ENCODE measurements around the gene TMEM273.

- TF ChIP-seq CTCF (IDR thresholded peaks at IDR 0.05 in 2 of 3, conservative IDR thresholded peaks at IDR 0.05 in 1 of 3; ENCODE audit: borderline replicate concordance in 1 of 3, insufficient read depth in 1 of 3, low read depth in 2 of 3, low read length in 2 of 3) (no peak), JUND (IDR thresholded peaks at IDR 0.05) (no peak), SP1 (IDR thresholded peaks at IDR 0.05; ENCODE audit: low read depth) (no peak), ZFX (IDR thresholded peaks at IDR 0.05) (no peak), YY1 (IDR thresholded peaks at IDR 0.05; ENCODE audit: extremely low read depth, insufficient replicate concordance, low read depth, low read length) (no peak), SIN3A (IDR thresholded peaks at IDR 0.05; ENCODE audit: low read depth) (no peak), ZNF274 (IDR thresholded peaks at IDR 0.05; ENCODE audit: low read depth, low read length) (no peak), EZH2phosphoT487 (IDR thresholded peaks at IDR 0.05; ENCODE audit: borderline replicate concordance) (no peak), REST (IDR thresholded peaks at IDR 0.05; ENCODE audit: low read depth) (no peak), EZH2 (IDR thresholded peaks at IDR 0.05) (no peak), POLR2A (IDR thresholded peaks at IDR 0.05; ENCODE audit: borderline replicate concordance, extremely low read depth, insufficient read depth, insufficient read length) (no peak)
Observed at GRCh38 chr10:49107887-49108267, 80.3 kb downstream of the TMEM273 start.
